ENCODE results near the gene FHOD3.

FHOD3 gene

GRCh38 chr18:36745219-36745975, 447.9 kb downstream of the FHOD3 start:
- in situ Hi-C loops (cut with MboI; ENCODE audit: low pct_unique_long_range_greater_than_20kb, low sequenced_read_pairs, unreplicated experiment), result no loop called here
- DNase-seq (ENCODE audit: low spot score), result no peak
- TF ChIP-seq, protein P1, sequence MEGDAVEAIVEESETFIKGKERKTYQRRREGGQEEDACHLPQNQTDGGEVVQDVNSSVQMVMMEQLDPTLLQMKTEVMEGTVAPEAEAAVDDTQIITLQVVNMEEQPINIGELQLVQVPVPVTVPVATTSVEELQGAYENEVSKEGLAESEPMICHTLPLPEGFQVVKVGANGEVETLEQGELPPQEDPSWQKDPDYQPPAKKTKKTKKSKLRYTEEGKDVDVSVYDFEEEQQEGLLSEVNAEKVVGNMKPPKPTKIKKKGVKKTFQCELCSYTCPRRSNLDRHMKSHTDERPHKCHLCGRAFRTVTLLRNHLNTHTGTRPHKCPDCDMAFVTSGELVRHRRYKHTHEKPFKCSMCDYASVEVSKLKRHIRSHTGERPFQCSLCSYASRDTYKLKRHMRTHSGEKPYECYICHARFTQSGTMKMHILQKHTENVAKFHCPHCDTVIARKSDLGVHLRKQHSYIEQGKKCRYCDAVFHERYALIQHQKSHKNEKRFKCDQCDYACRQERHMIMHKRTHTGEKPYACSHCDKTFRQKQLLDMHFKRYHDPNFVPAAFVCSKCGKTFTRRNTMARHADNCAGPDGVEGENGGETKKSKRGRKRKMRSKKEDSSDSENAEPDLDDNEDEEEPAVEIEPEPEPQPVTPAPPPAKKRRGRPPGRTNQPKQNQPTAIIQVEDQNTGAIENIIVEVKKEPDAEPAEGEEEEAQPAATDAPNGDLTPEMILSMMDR (IDR thresholded peaks at IDR 0.05; ENCODE audit: extremely low read depth, insufficient read depth, missing control alignments), result no peak

DNA sequence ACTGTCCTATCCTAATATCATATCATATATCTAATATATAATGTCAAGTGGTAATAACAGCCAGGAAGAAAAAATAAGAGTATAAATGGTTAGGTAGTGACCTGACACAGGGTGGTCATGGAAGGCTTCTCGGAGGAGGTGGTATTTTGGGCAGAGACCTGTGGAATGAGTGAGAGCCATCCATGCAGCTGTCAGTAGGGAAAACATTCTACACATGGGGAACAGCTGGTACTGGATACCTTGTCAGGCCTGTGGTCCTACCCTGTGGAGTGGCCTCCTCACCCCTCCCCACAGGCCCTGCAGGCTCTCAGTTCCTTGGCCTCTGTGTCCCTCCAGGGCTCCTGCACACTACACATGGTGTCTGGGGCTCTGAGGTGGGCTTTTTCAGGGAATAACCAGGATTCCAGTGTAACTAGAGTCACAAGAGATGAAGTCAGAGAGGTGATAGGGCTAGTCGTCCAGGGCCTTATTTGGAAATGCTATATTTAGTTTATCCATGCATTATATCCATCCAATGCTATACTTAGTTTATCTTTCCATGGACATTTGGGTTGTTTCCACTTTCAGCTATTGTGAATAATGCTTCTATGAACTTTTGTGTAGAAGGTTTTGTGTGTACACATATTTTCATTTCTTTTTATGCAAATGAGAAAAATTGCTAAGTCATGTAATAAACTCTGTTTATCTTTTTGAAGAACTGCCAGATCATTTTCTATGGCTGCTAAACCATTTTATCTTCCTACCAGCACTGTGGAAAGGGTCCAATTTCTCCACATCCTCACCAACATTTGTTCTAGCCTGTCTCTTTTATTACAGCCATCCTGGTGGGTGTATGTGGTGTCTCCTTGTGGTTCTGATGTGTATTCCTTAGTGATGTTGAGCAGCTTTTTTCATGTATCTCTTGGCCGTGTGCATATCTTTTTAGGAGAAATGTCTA, 455.7 kb downstream of the FHOD3 start:
- in situ Hi-C loops (cut with MboI; ENCODE audit: low pct_unique_long_range_greater_than_20kb, low sequenced_read_pairs, unreplicated experiment), result no loop called here
- TF ChIP-seq, protein P1 (IDR thresholded peaks at IDR 0.05; ENCODE audit: extremely low read depth, insufficient read depth, missing control alignments), result no peak

GRCh38 chr18:36756242-36756641, 458.7 kb downstream of the FHOD3 start:
- DNase-seq (ENCODE audit: low spot score), result no peak
- in situ Hi-C loops (cut with MboI; ENCODE audit: low pct_unique_long_range_greater_than_20kb, low sequenced_read_pairs, unreplicated experiment), result no loop called here
- TF ChIP-seq, protein P1 (IDR thresholded peaks at IDR 0.05; ENCODE audit: extremely low read depth, insufficient read depth, missing control alignments), result no peak

More for the DNA sequence above, 455.7 kb downstream of the FHOD3 start:
- DNase-seq (ENCODE audit: low spot score), result no peak

GRCh38 chr18:36757081-36757480, 459.6 kb downstream of the FHOD3 start:
- in situ Hi-C loops (cut with MboI; ENCODE audit: low pct_unique_long_range_greater_than_20kb, low sequenced_read_pairs, unreplicated experiment), result no loop called here
- DNase-seq (ENCODE audit: low spot score), result peak; percentile 40
- TF ChIP-seq, protein P1 (IDR thresholded peaks at IDR 0.05; ENCODE audit: extremely low read depth, insufficient read depth, missing control alignments), result peak; percentile 38

GRCh38 chr18:36757991-36758390, 460.5 kb downstream of the FHOD3 start:
- no peak for DNase-seq (ENCODE audit: low spot score)
- TF ChIP-seq, protein P1 (IDR thresholded peaks at IDR 0.05; ENCODE audit: extremely low read depth, insufficient read depth, missing control alignments), result no peak
- in situ Hi-C loops (cut with MboI; ENCODE audit: low pct_unique_long_range_greater_than_20kb, low sequenced_read_pairs, unreplicated experiment), result no loop called here

DNA sequence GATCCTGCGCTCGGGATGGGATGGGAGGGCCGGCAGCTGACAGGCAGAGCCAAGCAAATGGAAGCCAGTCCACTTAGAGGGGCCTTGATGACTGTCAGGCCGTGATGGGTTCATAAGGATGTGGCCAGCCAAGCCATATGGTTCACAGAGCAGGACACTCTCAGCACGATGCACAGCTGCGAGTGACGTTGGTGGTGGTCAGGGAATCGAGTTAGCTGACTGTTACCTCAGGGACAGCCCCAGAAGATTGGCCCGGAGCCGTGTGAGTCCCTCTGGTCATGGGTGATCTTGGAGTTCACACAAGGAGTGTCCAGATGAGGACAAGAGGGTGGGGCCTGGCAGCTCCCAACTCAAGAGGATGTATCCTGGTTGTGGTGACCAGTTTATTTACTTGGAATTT, 461.1 kb downstream of the FHOD3 start:
- TF ChIP-seq, protein P1 (IDR thresholded peaks at IDR 0.05; ENCODE audit: extremely low read depth, insufficient read depth, missing control alignments), result no peak
- in situ Hi-C loops (cut with MboI; ENCODE audit: low pct_unique_long_range_greater_than_20kb, low sequenced_read_pairs, unreplicated experiment), result no loop called here
- no peak for DNase-seq (ENCODE audit: low spot score)
